Skeletal muscle satellite cell (primary cell): ENCODE results near the gene PPP1R12B.
"Not testable (repeated sequence)": the region's sequence is repeated elsewhere in the genome, so short reads cannot be mapped to it uniquely, and the experiment has no call there.

Experiments used
- H3K27me3 ChIP-seq: 2 replicates; pipeline ENCODE4 v1.7.0; 2013; ENCODE audit warnings: low read length; ENCODE audit not compliant: control insufficient read depth, insufficient read depth
- H3K36me3 ChIP-seq: 2 replicates; pipeline ENCODE4 v1.7.0; 2013; ENCODE audit warnings: mild to moderate bottlenecking, control low read depth, low read length; ENCODE audit not compliant: insufficient read depth
- H3K4me1 ChIP-seq: 2 replicates; pipeline ENCODE4 v1.7.0; 2013; ENCODE audit warnings: low read length; ENCODE audit not compliant: control insufficient read depth, insufficient read depth
- H3K4me2 ChIP-seq: 2 replicates; pipeline ENCODE4 v1.7.0; 2013; ENCODE audit warnings: mild to moderate bottlenecking, low read length
- H3K4me3 ChIP-seq: 2 replicates; pipeline ENCODE4 v1.7.0; 2013; ENCODE audit warnings: low read length
- H3K9ac ChIP-seq: 2 replicates; pipeline ENCODE4 v1.7.0; 2013; ENCODE audit warnings: mild to moderate bottlenecking, low read depth, low read length, moderate library complexity
- H3K9me3 ChIP-seq: replicated peaks from 2 replicates; pipeline ENCODE4 v1.7.0; 2013; ENCODE audit warnings: mild to moderate bottlenecking, control low read depth, low read length

PPP1R12B gene

GRCh38 chr1:202479661-202480060 lies 131.2 kb downstream of the PPP1R12B start:
- H3K4me3 ChIP-seq, H3K9me3 ChIP-seq, H3K4me2 ChIP-seq, H3K36me3 ChIP-seq, H3K27me3 ChIP-seq, H3K9ac ChIP-seq, H3K4me1 ChIP-seq: not testable (repeated sequence)

GRCh38 chr1:202480640-202481039 lies 132.1 kb downstream of the PPP1R12B start:
- not testable (repeated sequence) for H3K4me3 ChIP-seq, H3K9me3 ChIP-seq, H3K4me1 ChIP-seq, H3K4me2 ChIP-seq, H3K27me3 ChIP-seq, H3K9ac ChIP-seq, H3K36me3 ChIP-seq

GRCh38 chr1:202483362-202483761 lies 134.9 kb downstream of the PPP1R12B start:
- H3K9me3 ChIP-seq, H3K36me3 ChIP-seq, H3K4me3 ChIP-seq, H3K4me1 ChIP-seq, H3K4me2 ChIP-seq, H3K9ac ChIP-seq, H3K27me3 ChIP-seq: not testable (repeated sequence)

- not testable (repeated sequence) for H3K4me2 ChIP-seq, H3K27me3 ChIP-seq, H3K4me3 ChIP-seq, H3K4me1 ChIP-seq, H3K36me3 ChIP-seq, H3K9ac ChIP-seq, H3K9me3 ChIP-seq
Observed at GRCh38 chr1:202484032-202484431, 135.5 kb downstream of the PPP1R12B start.

- H3K36me3 ChIP-seq, H3K4me1 ChIP-seq, H3K4me3 ChIP-seq, H3K9me3 ChIP-seq, H3K9ac ChIP-seq, H3K4me2 ChIP-seq, H3K27me3 ChIP-seq: not testable (repeated sequence)
Observed at GRCh38 chr1:202484820-202485219, 136.3 kb downstream of the PPP1R12B start.

GRCh38 chr1:202488178-202488649 lies 139.7 kb downstream of the PPP1R12B start:
- H3K27me3 ChIP-seq, H3K9me3 ChIP-seq, H3K36me3 ChIP-seq, H3K9ac ChIP-seq, H3K4me2 ChIP-seq, H3K4me1 ChIP-seq, H3K4me3 ChIP-seq: not testable (repeated sequence)

- H3K4me2 ChIP-seq, H3K9ac ChIP-seq, H3K27me3 ChIP-seq, H3K4me1 ChIP-seq, H3K4me3 ChIP-seq, H3K36me3 ChIP-seq, H3K9me3 ChIP-seq: not testable (repeated sequence)
Observed at GRCh38 chr1:202489101-202489500, 140.6 kb downstream of the PPP1R12B start.

- H3K4me2 ChIP-seq, H3K9me3 ChIP-seq, H3K36me3 ChIP-seq, H3K9ac ChIP-seq, H3K4me1 ChIP-seq, H3K4me3 ChIP-seq, H3K27me3 ChIP-seq: not testable (repeated sequence)
Observed at GRCh38 chr1:202493112-202493511, 144.6 kb downstream of the PPP1R12B start.

- Histone ChIP-seq H3K4me2 (no peak overlapping the region), H3K27me3 (no peaks in the 10 kb centered on the region), H3K4me1 (no peaks in the 10 kb centered on the region), H3K9me3 (no peaks in the 10 kb centered on the region), H3K4me3 (no peak overlapping the region), H3K9ac (no peak overlapping the region), H3K36me3 (peaks cover 7% of the 10 kb centered on the region)
Observed at GRCh38 chr1:202498542-202498941, 150.0 kb downstream of the PPP1R12B start.

- H3K4me2 ChIP-seq, H3K9ac ChIP-seq, H3K9me3 ChIP-seq, H3K4me1 ChIP-seq, H3K4me3 ChIP-seq, H3K36me3 ChIP-seq, H3K27me3 ChIP-seq: not testable (repeated sequence)
Observed at GRCh38 chr1:202499997-202500396, 151.5 kb downstream of the PPP1R12B start.

- Histone ChIP-seq H3K4me3 (no peak overlapping the region), H3K27me3 (no peaks in the 10 kb centered on the region), H3K9ac (no peak overlapping the region), H3K9me3 (no peaks in the 10 kb centered on the region), H3K4me2 (no peak overlapping the region), H3K4me1 (peaks cover 19% of the 10 kb centered on the region), H3K36me3 (no peaks in the 10 kb centered on the region)
Observed at GRCh38 chr1:202501281-202501680, 152.8 kb downstream of the PPP1R12B start.

- H3K9me3 ChIP-seq = no peaks in the 10 kb centered on the region
- H3K4me1 ChIP-seq = peaks cover 21% of the 10 kb centered on the region
- no peak overlapping the region for H3K4me3 ChIP-seq
- H3K27me3 ChIP-seq = no peaks in the 10 kb centered on the region
- peak overlapping the region; percentile 65 for H3K9ac ChIP-seq
- H3K36me3 ChIP-seq = no peaks in the 10 kb centered on the region
- peak overlapping the region; percentile 67 for H3K4me2 ChIP-seq
Observed at GRCh38 chr1:202505356-202505755, 156.9 kb downstream of the PPP1R12B start.
